WTC11 (cell line): Measurements from ENCODE around the gene SCN8A. TPM values are rescaled to one million over a fixed set of nuclear protein-coding genes. Genes with fewer than 3 reads are reported as not detected.

Source experiments
- ATAC-seq: fragments of 200-7000 bp; cut with Tn5 transposase; 2 replicates; pipeline ENCODE4 v1.10.0; 2021; ENCODE audit warnings: mild to moderate bottlenecking, moderate library complexity
- CTCF ChIA-PET: fragments of 300-600 bp; sonication (Branson Sonifier 250); formaldehyde crosslinking; loops from one replicate; lab custom pipeline; 2021; ENCODE audit warnings: antibody characterized with exemption; lab: Charles Lee
- POLR2A ChIA-PET: fragments of 350-600 bp; sonication (Branson Sonifier 250); formaldehyde crosslinking; loops from one replicate; lab custom pipeline; 2021; ENCODE audit warnings: antibody characterized with exemption; lab: Charles Lee
- DNase-seq: peaks from one replicate; pipeline ENCODE4 v3.0.0; 2021; ENCODE audit warnings: low spot score
- H3K27ac Mint-ChIP-seq: 2 replicates; pipeline ENCODE4 v1.8.0; 2021; ENCODE audit warnings: mixed read lengths
- H3K27me3 Mint-ChIP-seq: 2 replicates; pipeline ENCODE4 v1.8.0; 2021; ENCODE audit warnings: low read depth, mild to moderate bottlenecking, moderate library complexity, mixed read lengths
- H3K36me3 Mint-ChIP-seq: 2 replicates; pipeline ENCODE4 v1.8.0; 2021; ENCODE audit warnings: mixed read lengths
- H3K4me1 Mint-ChIP-seq: 2 replicates; pipeline ENCODE4 v1.8.0; 2022; ENCODE audit warnings: mixed read lengths
- H3K4me3 Mint-ChIP-seq: 2 replicates; pipeline ENCODE4 v1.8.0; 2021; ENCODE audit warnings: mild to moderate bottlenecking, moderate library complexity, mixed read lengths
- H3K9me3 Mint-ChIP-seq: 2 replicates; pipeline ENCODE4 v1.8.0; 2021; ENCODE audit warnings: mixed read lengths
- AFF4 ChIP-seq: sonication (generic); formaldehyde crosslinking; IDR thresholded peaks from 2 replicates; pipeline ENCODE4 v1.8.1; 2023; ENCODE audit warnings: mild to moderate bottlenecking, missing genetic modification reagents, borderline replicate concordance
- ARID4B ChIP-seq: sonication (generic); formaldehyde crosslinking; IDR thresholded peaks from 2 replicates; pipeline ENCODE4 v1.8.0; 2023; ENCODE audit warnings: missing genetic modification reagents, mild to moderate bottlenecking, borderline replicate concordance
- CREB1 ChIP-seq: sonication (generic); formaldehyde crosslinking; IDR thresholded peaks from 2 replicates; pipeline ENCODE4 v1.8.0; 2023; ENCODE audit warnings: mild to moderate bottlenecking, missing genetic modification reagents
- ELF4 ChIP-seq: sonication (generic); formaldehyde crosslinking; IDR thresholded peaks from 2 replicates; pipeline ENCODE4 v1.8.1; 2022; ENCODE audit warnings: low read depth, mild to moderate bottlenecking, moderate library complexity, missing genetic modification reagents
- ESRRA ChIP-seq: sonication (generic); formaldehyde crosslinking; IDR thresholded peaks from 2 replicates; pipeline ENCODE4 v1.8.1; 2022; ENCODE audit warnings: mild to moderate bottlenecking, missing genetic modification reagents, borderline replicate concordance
- FOXP4 ChIP-seq: sonication (generic); formaldehyde crosslinking; IDR thresholded peaks from 2 replicates; pipeline ENCODE4 v1.8.0; 2022; ENCODE audit warnings: mild to moderate bottlenecking, missing genetic modification reagents
- IRF2 ChIP-seq: sonication (generic); formaldehyde crosslinking; IDR thresholded peaks from 2 replicates; pipeline ENCODE4 v1.8.0; 2022; ENCODE audit warnings: low read depth, missing genetic modification reagents, borderline replicate concordance
- NFATC4 ChIP-seq: fragments of 250-450 bp; sonication (Bioruptor Pico); IDR thresholded peaks from 2 replicates; pipeline ENCODE4 v1.9.0; 2021; ENCODE audit warnings: mild to moderate bottlenecking
- NFYB ChIP-seq: sonication (generic); formaldehyde crosslinking; conservative IDR thresholded peaks from 2 replicates; pipeline ENCODE4 v1.8.0; 2022; ENCODE audit warnings: low read depth, missing genetic modification reagents
- TCF7 ChIP-seq: sonication (generic); formaldehyde crosslinking; IDR thresholded peaks from 2 replicates; pipeline ENCODE4 v1.8.0; 2022; ENCODE audit warnings: mild to moderate bottlenecking, low read depth, missing genetic modification reagents, moderate library complexity
- ZNF121 ChIP-seq: sonication (generic); formaldehyde crosslinking; IDR thresholded peaks from 2 replicates; pipeline ENCODE4 v1.8.0; 2023; ENCODE audit warnings: missing genetic modification reagents
- ZNF232 ChIP-seq: sonication (generic); formaldehyde crosslinking; IDR thresholded peaks from 2 replicates; pipeline ENCODE4 v1.8.0; 2022; ENCODE audit warnings: mild to moderate bottlenecking, missing genetic modification reagents
- ZNF396 ChIP-seq: fragments of 250-450 bp; sonication (Bioruptor Pico); IDR thresholded peaks from 2 replicates; pipeline ENCODE4 v1.8.0; 2021; ENCODE audit warnings: mild to moderate bottlenecking, moderate library complexity, borderline replicate concordance
- ZNF532 ChIP-seq: fragments of 250-450 bp; sonication (Bioruptor Pico); IDR thresholded peaks from 2 replicates; pipeline ENCODE4 v1.9.0; 2021; ENCODE audit warnings: mild to moderate bottlenecking, borderline replicate concordance
- total RNA-seq: library from RNA; stranded (reverse); gene quantifications from 3 replicates; pipeline ENCODE4 v1.2.3, GENCODE V29; 2021
- TF ChIP-seq, protein P1 (sequence below): sonication (generic); formaldehyde crosslinking; IDR thresholded peaks from 2 replicates; pipeline ENCODE4 v1.8.1; 2022; ENCODE audit warnings: mild to moderate bottlenecking, missing genetic modification reagents, moderate library complexity, borderline replicate concordance
- TF ChIP-seq, protein P2 (sequence below): sonication (generic); formaldehyde crosslinking; IDR thresholded peaks from 2 replicates; pipeline ENCODE4 v1.8.1; 2023; ENCODE audit warnings: mild to moderate bottlenecking, missing genetic modification reagents
- TF ChIP-seq, protein P3 (sequence below): fragments of 250-450 bp; sonication (Bioruptor Pico); IDR thresholded peaks from 2 replicates; pipeline ENCODE4 v2.1.2; 2022; ENCODE audit warnings: mild to moderate bottlenecking, moderate library complexity

The SCN8A gene
- total RNA-seq, 1 experiment from 2014 or later, result 14.4 TPM

- H3K27ac Mint-ChIP-seq, result no peak overlapping the region
- H3K4me3 Mint-ChIP-seq, result no peak overlapping the region
- ChIA-PET CTCF (interaction anchor here (0.6 kb wide), 1 partner anchor 21 kb away, joined by 5 read pairs; no protein-coding TSS in a partner anchor), POLR2A (interaction anchor here (1.4 kb wide), 1 partner anchor 12 kb away, joined by 3 read pairs; no protein-coding TSS in a partner anchor)
- TF ChIP-seq, protein P1, sequence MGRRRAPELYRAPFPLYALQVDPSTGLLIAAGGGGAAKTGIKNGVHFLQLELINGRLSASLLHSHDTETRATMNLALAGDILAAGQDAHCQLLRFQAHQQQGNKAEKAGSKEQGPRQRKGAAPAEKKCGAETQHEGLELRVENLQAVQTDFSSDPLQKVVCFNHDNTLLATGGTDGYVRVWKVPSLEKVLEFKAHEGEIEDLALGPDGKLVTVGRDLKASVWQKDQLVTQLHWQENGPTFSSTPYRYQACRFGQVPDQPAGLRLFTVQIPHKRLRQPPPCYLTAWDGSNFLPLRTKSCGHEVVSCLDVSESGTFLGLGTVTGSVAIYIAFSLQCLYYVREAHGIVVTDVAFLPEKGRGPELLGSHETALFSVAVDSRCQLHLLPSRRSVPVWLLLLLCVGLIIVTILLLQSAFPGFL (CRISPR knock-in tag), result no peak
- TF ChIP-seq FOXP4 (CRISPR knock-in tag) (no peak), ZNF532 (CRISPR knock-in tag) (no peak), NFATC4 (CRISPR knock-in tag) (no peak), NFYB (CRISPR knock-in tag) (no peak), TCF7 (no peak), ELF4 (CRISPR knock-in tag) (no peak), ZNF232 (no peak), ARID4B (CRISPR knock-in tag) (no peak), AFF4 (no peak), ESRRA (CRISPR knock-in tag) (no peak), CREB1 (CRISPR knock-in tag) (no peak), ZNF121 (CRISPR knock-in tag) (no peak), ZNF396 (no peak), IRF2 (CRISPR knock-in tag) (no peak)
- TF ChIP-seq, protein P2, sequence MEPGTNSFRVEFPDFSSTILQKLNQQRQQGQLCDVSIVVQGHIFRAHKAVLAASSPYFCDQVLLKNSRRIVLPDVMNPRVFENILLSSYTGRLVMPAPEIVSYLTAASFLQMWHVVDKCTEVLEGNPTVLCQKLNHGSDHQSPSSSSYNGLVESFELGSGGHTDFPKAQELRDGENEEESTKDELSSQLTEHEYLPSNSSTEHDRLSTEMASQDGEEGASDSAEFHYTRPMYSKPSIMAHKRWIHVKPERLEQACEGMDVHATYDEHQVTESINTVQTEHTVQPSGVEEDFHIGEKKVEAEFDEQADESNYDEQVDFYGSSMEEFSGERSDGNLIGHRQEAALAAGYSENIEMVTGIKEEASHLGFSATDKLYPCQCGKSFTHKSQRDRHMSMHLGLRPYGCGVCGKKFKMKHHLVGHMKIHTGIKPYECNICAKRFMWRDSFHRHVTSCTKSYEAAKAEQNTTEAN (CRISPR knock-in tag), result no peak
- TF ChIP-seq, protein P3, sequence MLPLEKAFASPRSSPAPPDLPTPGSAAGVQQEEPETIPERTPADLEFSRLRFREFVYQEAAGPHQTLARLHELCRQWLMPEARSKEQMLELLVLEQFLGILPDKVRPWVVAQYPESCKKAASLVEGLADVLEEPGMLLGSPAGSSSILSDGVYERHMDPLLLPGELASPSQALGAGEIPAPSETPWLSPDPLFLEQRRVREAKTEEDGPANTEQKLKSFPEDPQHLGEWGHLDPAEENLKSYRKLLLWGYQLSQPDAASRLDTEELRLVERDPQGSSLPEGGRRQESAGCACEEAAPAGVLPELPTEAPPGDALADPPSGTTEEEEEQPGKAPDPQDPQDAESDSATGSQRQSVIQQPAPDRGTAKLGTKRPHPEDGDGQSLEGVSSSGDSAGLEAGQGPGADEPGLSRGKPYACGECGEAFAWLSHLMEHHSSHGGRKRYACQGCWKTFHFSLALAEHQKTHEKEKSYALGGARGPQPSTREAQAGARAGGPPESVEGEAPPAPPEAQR, result no peak
- H3K27me3 Mint-ChIP-seq, result no peaks in the 10 kb centered on the region
- ATAC-seq (no peak), DNase-seq (no peak)
- no peaks in the 10 kb centered on the region; the same call in 1 of the 2 replicates for H3K9me3 Mint-ChIP-seq
- H3K4me1 Mint-ChIP-seq, result peaks cover 12% of the 10 kb centered on the region
- no peaks in the 10 kb centered on the region for H3K36me3 Mint-ChIP-seq
Measured at GRCh38 chr12:51622564-51622963, 31.5 kb downstream of the SCN8A start.
